ENCODE measurements around the gene TRPM2. TPM values are rescaled to one million over a fixed set of nuclear protein-coding genes. Genes with fewer than 3 reads are reported as not detected.

TRPM2 gene
- total RNA-seq, 1 donor from 2014 or later: 12.0 TPM

- DNase-seq (ENCODE audit: low spot score): peak; percentile 84
These were observed 17.5 kb downstream of the TRPM2 start for GRCh38 chr21:44370786-44371410.

DNA sequence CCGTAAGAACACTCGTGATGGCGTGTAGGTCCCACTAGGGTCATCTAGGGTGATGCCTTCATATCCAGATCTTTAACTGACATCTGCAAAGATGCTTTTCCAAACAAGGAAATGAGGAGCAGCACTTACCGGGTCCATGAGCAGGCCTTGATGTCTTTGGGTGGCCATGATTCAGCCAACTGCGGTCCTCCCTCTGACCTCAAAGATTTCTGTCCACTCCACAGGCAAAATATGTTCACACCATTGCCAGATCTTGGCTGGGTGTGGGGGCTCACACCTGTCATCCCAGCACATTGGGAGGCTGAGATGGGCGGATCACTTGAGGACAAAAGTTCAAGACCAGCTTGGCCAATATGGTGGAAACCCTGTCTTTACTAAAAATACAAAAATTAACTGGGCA, 18.2 kb downstream of the TRPM2 start:
- peak; percentile 59 for DNase-seq (ENCODE audit: low spot score)

DNA sequence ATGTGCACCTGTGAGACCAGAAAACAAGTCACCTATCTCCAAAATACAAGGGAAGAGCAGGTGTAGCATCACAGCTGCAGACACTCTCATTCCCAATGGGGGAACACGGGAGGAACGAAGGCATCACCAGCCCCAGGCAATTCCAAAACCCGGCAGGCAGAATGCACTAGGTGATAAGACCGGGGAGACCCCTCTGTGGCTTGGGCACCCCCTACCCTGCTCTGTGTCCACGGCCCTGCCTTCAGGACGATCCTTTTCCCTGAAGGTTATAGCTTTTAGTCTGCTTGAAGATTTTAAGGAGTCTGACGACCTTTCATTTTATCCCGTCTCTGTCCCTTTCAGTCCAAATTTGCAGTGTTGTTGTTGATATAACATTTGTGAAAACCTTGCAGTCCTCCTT, 19.2 kb downstream of the TRPM2 start:
- peak; percentile 65 for DNase-seq (ENCODE audit: low spot score)

GRCh38 chr21:44374601-44375280, 21.3 kb downstream of the TRPM2 start:
- peak; percentile 33 for DNase-seq (ENCODE audit: low spot score)

- peak; percentile 55 for DNase-seq (ENCODE audit: low spot score)
These were observed 21.8 kb downstream of the TRPM2 start for GRCh38 chr21:44375281-44375651.

- peak; percentile 53 for DNase-seq (ENCODE audit: low spot score)
These were observed 22.4 kb downstream of the TRPM2 start for GRCh38 chr21:44375761-44376241.

DNA sequence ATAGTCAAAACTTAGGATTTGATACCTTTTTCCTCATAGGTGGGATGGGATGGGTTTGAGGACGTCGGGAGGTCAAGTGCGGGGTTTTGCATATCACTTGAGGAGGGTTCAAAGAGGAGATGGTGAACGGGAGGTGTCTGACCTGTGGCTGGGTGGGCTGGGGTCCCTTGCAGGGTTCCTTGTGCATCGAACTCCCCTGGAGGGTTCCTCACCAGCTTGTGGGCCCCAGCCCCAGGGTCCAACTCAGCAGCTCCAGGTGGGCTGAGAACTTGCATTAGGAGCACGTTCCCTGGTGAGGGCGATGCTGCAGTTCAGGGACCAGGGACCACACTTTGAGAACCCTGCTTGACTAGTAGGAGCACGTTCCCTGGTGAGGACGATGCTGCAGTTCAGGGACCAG, 23.2 kb downstream of the TRPM2 start:
- DNase-seq (ENCODE audit: low spot score): peak; percentile 75

- peak; percentile 78 for DNase-seq (ENCODE audit: low spot score)
These were observed 23.9 kb downstream of the TRPM2 start for GRCh38 chr21:44377201-44377921.

- DNase-seq (ENCODE audit: low spot score): peak; percentile 67
These were observed 24.7 kb downstream of the TRPM2 start for GRCh38 chr21:44377922-44378645.

- DNase-seq (ENCODE audit: low spot score): peak; percentile 82
These were observed 25.5 kb downstream of the TRPM2 start for GRCh38 chr21:44378646-44379514.

GRCh38 chr21:44379515-44379848, 26.1 kb downstream of the TRPM2 start:
- peak; percentile 71 for DNase-seq (ENCODE audit: low spot score)

- DNase-seq (ENCODE audit: low spot score): peak; percentile 80
These were observed 26.8 kb downstream of the TRPM2 start for GRCh38 chr21:44379991-44380865.

- peak; percentile 75 for DNase-seq (ENCODE audit: low spot score)
These were observed 27.5 kb downstream of the TRPM2 start for GRCh38 chr21:44380876-44381275.

DNA sequence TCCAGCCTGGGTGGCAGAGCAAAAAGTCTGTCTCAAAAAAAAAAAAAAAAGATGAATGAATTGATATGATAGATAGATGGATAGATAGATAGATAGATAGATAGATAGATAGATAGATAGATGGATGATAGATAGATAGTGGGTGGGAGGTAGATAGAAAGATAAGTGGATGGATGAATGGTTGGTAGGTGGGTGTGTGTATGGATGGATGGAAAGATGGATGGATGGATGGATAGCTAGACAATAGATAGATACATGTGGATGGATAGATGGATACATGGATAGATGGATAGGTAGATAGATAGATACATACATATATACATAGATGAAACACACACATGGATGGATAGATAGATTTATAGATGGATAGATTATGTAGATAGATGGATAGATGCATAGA, 28.5 kb downstream of the TRPM2 start:
- DNase-seq (ENCODE audit: low spot score): no peak

DNA sequence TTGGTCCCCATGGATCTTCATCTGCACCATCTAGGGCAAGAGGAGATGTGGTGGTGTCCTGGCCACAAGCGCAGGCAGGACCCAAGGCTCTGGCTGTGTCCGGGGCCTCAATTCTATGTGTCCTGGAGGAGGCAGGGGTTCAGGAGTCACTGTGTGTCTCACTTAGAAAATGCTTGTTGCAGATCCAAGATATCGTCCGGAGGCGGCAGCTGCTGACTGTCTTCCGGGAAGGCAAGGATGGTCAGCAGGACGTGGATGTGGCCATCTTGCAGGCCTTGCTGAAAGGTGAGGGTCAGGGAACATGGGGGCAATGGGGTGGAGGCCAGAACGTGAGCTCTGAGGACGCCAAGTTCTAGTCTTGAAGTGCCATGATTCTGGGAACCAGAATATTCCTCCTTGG, 29.1 kb downstream of the TRPM2 start:
- DNase-seq (ENCODE audit: low spot score): peak; percentile 49

DNA sequence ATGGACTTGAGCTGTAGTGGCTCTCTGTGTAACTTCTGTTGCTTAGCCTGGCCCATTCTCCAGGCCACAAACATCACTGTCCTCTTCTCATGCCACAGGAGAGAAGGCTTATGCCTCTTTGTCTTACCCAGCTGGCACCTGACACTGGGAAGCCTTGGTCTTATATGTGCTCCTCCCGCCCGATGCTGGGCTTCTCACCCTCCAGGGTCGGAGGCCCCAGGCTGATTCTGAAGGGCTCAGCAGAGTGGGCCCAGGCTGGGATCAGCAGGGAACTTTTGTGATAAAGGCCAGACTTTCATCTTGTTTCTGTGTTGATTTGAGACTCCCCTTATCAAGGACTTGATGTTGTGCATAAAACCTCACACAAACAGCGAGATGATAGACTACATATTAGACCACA, 29.8 kb downstream of the TRPM2 start:
- peak; percentile 28 for DNase-seq (ENCODE audit: low spot score)

DNA sequence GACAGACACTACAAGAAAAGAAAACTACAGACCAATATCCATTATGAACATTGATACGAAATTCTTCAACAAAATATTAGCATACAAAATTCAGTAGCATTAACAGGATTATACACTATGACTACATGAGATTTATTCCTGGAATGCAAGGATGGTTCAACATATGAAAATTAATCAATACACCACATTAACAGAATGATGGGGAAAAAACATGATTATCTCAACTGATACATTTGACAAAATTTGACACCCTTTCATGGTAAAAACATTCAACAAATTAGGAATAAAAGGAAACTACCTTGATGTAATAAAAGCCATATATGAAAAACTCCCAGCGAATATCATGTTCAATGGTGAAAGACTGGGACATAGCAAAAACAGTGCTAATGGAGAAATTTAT, 31.5 kb downstream of the TRPM2 start:
- no peak for DNase-seq (ENCODE audit: low spot score)

- DNase-seq (ENCODE audit: low spot score): no peak
These were observed 35.9 kb downstream of the TRPM2 start for GRCh38 chr21:44389335-44389734.

GRCh38 chr21:44390886-44391285, 37.5 kb downstream of the TRPM2 start:
- DNase-seq (ENCODE audit: low spot score): peak; percentile 60

Data from mesenteric fat pad (tissue), 1 donor.